Loucy (cell line): Measurements from ENCODE around the gene ZNF853.
"Not testable (repeated sequence)": the region's sequence is repeated elsewhere in the genome, so short reads cannot be mapped to it uniquely, and the experiment has no call there.

Experiments used
- H2AFZ ChIP-seq: fragments of 200-600 bp; sonication (generic); 2 replicates; pipeline ENCODE4 v1.6.0; 2016; ENCODE audit warnings: antibody characterized with exemption, mild to moderate bottlenecking, low read length, moderate library complexity
- H3F3A ChIP-seq: fragments of 200-600 bp; 2 replicates; pipeline ENCODE4 v1.6.0; 2016; ENCODE audit warnings: antibody characterized with exemption, low read depth, mild to moderate bottlenecking
- H3K27me3 ChIP-seq: fragments of 200-600 bp; sonication (generic); 2 replicates; pipeline ENCODE4 v1.6.1; 2014; ENCODE audit warnings: low read length, mild to moderate bottlenecking; ENCODE audit not compliant: insufficient read depth, poor library complexity, severe bottlenecking
- H3K36me3 ChIP-seq: fragments of 200-600 bp; sonication (generic); 2 replicates; pipeline ENCODE4 v1.6.1; 2016; ENCODE audit warnings: low read length; ENCODE audit not compliant: insufficient read depth
- H3K4me1 ChIP-seq: fragments of 200-600 bp; sonication (generic); 2 replicates; pipeline ENCODE4 v1.5.1; 2014; ENCODE audit warnings: low read length, mild to moderate bottlenecking; ENCODE audit not compliant: insufficient read depth, poor library complexity, severe bottlenecking
- H3K4me2 ChIP-seq: fragments of 200-600 bp; sonication (generic); 2 replicates; pipeline ENCODE4 v1.6.0; 2014; ENCODE audit warnings: antibody characterized with exemption, low read length, low read depth, mild to moderate bottlenecking; ENCODE audit not compliant: poor library complexity, severe bottlenecking
- H3K4me3 ChIP-seq: fragments of 200-600 bp; sonication (generic); 2 replicates; pipeline ENCODE4 v1.5.1; 2014; ENCODE audit warnings: low read length, mild to moderate bottlenecking, mixed read lengths; ENCODE audit not compliant: poor library complexity, severe bottlenecking
- H3K79me2 ChIP-seq: fragments of 200-600 bp; sonication (generic); 2 replicates; pipeline ENCODE4 v1.6.1; 2014; ENCODE audit warnings: low read length; ENCODE audit not compliant: insufficient read depth
- H3K9ac ChIP-seq: fragments of 200-600 bp; sonication (generic); 2 replicates; pipeline ENCODE4 v1.6.0; 2014; ENCODE audit warnings: mild to moderate bottlenecking, low read depth, low read length, moderate library complexity; ENCODE audit not compliant: poor library complexity, severe bottlenecking
- H3K9me2 ChIP-seq: fragments of 200-600 bp; sonication (generic); replicated peaks from 2 replicates; pipeline ENCODE4 v1.6.1; 2016; ENCODE audit warnings: low read depth, low read length, mixed read lengths
- H3K9me3 ChIP-seq: fragments of 200-600 bp; sonication (generic); 2 replicates; pipeline ENCODE4 v1.6.1; 2014; ENCODE audit warnings: mild to moderate bottlenecking, antibody characterized with exemption, low read length, low read depth; ENCODE audit not compliant: insufficient read depth
- H4K20me1 ChIP-seq: fragments of 200-600 bp; sonication (generic); 2 replicates; pipeline ENCODE4 v1.6.0; 2014; ENCODE audit warnings: antibody characterized with exemption, low read length, mild to moderate bottlenecking; ENCODE audit not compliant: insufficient read depth, poor library complexity, severe bottlenecking
- EZH2phosphoT487 ChIP-seq: fragments of 200-600 bp; IDR thresholded peaks from 2 replicates; pipeline ENCODE4 v1.6.1; 2018; ENCODE audit warnings: antibody characterized with exemption, mild to moderate bottlenecking, moderate library complexity, borderline replicate concordance
- TF ChIP-seq, protein P1 (sequence below): fragments of 200-600 bp; sonication (generic); conservative IDR thresholded peaks from 2 replicates; pipeline ENCODE4 v1.5.1; 2014; ENCODE audit warnings: mild to moderate bottlenecking, antibody characterized with exemption, low read length

The ZNF853 gene

GRCh38 chr7:6656413-6656812, 41.0 kb downstream of the ZNF853 start:
- Histone ChIP-seq H3K79me2 (no peaks in the 10 kb centered on the region), H3K9me2 (no peaks in the 10 kb centered on the region), H2AFZ (no peak overlapping the region), H3K9ac (no peak overlapping the region), H3K4me3 (no peak overlapping the region), H3K27me3 (no peaks in the 10 kb centered on the region), H3K9me3 (no peaks in the 10 kb centered on the region), H3K36me3 (peaks cover 19% of the 10 kb centered on the region; the same call in 1 of the 2 replicates), H3K4me1 (no peaks in the 10 kb centered on the region), H3F3A (no peaks in the 10 kb centered on the region), H4K20me1 (no peaks in the 10 kb centered on the region), H3K4me2 (no peak overlapping the region)
- TF ChIP-seq, protein P1, sequence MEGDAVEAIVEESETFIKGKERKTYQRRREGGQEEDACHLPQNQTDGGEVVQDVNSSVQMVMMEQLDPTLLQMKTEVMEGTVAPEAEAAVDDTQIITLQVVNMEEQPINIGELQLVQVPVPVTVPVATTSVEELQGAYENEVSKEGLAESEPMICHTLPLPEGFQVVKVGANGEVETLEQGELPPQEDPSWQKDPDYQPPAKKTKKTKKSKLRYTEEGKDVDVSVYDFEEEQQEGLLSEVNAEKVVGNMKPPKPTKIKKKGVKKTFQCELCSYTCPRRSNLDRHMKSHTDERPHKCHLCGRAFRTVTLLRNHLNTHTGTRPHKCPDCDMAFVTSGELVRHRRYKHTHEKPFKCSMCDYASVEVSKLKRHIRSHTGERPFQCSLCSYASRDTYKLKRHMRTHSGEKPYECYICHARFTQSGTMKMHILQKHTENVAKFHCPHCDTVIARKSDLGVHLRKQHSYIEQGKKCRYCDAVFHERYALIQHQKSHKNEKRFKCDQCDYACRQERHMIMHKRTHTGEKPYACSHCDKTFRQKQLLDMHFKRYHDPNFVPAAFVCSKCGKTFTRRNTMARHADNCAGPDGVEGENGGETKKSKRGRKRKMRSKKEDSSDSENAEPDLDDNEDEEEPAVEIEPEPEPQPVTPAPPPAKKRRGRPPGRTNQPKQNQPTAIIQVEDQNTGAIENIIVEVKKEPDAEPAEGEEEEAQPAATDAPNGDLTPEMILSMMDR = no peak
- no peak for TF ChIP-seq EZH2phosphoT487

- no peak overlapping the region for H3K4me3 ChIP-seq
- no peak overlapping the region for H2AFZ ChIP-seq
- TF ChIP-seq EZH2phosphoT487 = no peak
- TF ChIP-seq, protein P1 = no peak
- H3K4me2 ChIP-seq = no peak overlapping the region
- H3F3A ChIP-seq = no peaks in the 10 kb centered on the region
- H3K36me3 ChIP-seq = peaks cover 12% of the 10 kb centered on the region; the same call in 1 of the 2 replicates
- no peaks in the 10 kb centered on the region for H3K4me1 ChIP-seq
- H3K9me2 ChIP-seq = no peaks in the 10 kb centered on the region
- H3K9ac ChIP-seq = no peak overlapping the region
- H3K27me3 ChIP-seq = no peaks in the 10 kb centered on the region
- H4K20me1 ChIP-seq = no peaks in the 10 kb centered on the region
- no peaks in the 10 kb centered on the region for H3K79me2 ChIP-seq
- H3K9me3 ChIP-seq = no peaks in the 10 kb centered on the region
Observed at GRCh38 chr7:6658618-6659345, 43.4 kb downstream of the ZNF853 start.

GRCh38 chr7:6670851-6671250, 55.4 kb downstream of the ZNF853 start:
- H3K9me2 ChIP-seq, H3K9ac ChIP-seq, H3K4me1 ChIP-seq, H3K4me2 ChIP-seq, H2AFZ ChIP-seq, H3K4me3 ChIP-seq, H3K79me2 ChIP-seq, H3K36me3 ChIP-seq, H4K20me1 ChIP-seq, H3F3A ChIP-seq, H3K27me3 ChIP-seq: not testable (repeated sequence)
- peaks cover 32% of the 10 kb centered on the region; the same call in 1 of the 2 replicates for H3K9me3 ChIP-seq
